Heart left ventricle (tissue), 16 donors: ENCODE results near the gene TTLL7. TPM values are rescaled to one million over a fixed set of nuclear protein-coding genes. Genes with fewer than 3 reads are reported as not detected.

Experiments
- ATAC-seq, 4 donors: fragments of 200-7000 bp; cut with Tn5 transposase; one replicate each; pipeline ENCODE4 v1.9.1; 2020 to 2022; ENCODE audit warnings: moderate library complexity in 4 of 4, mild to moderate bottlenecking in 3 of 4, moderate number of reproducible peaks in 1 of 4
- DNase-seq, 5 donors: peaks; one replicate each; pipeline ENCODE4 v3.0.0-alpha.2; 2020
- H3K27ac ChIP-seq, 12 donors: fragments of 200-600 bp; sonication (generic) in 4 of 12; one replicate each; pipeline versions ENCODE4 v1.5.0 to v1.8.0; 2016 to 2022; ENCODE audit warnings: mild to moderate bottlenecking in 2 of 12
- H3K27me3 ChIP-seq, 9 donors: fragments of 200-600 bp; sonication (generic) in 2 of 9; one replicate each; pipeline versions ENCODE4 v1.5.1 to v1.8.0; 2016 to 2022; ENCODE audit warnings: mild to moderate bottlenecking in 3 of 9
- H3K36me3 ChIP-seq, 9 donors: fragments of 200-600 bp; sonication (generic) in 2 of 9; one replicate each; pipeline versions ENCODE4 v1.5.0 to v1.8.0; 2018 to 2022; ENCODE audit warnings: mild to moderate bottlenecking in 2 of 9
- H3K4me1 ChIP-seq, 12 donors: fragments of 200-600 bp; sonication (generic) in 4 of 12; one replicate each; pipeline versions ENCODE4 v1.5.0 to v1.8.0; 2016 to 2022; ENCODE audit warnings: mild to moderate bottlenecking in 3 of 12
- H3K4me3 ChIP-seq, 12 donors: fragments of 200-600 bp; sonication (generic) in 4 of 12; one replicate each; pipeline versions ENCODE4 v1.5.0 to v1.8.0; 2017 to 2022; ENCODE audit warnings: mild to moderate bottlenecking in 9 of 12, moderate library complexity in 4 of 12
- H3K9me3 ChIP-seq, 12 donors: fragments of 200-600 bp; sonication (generic) in 4 of 12; one replicate each; pipeline versions ENCODE4 v1.5.0 to v1.8.0; 2016 to 2022; ENCODE audit warnings: mild to moderate bottlenecking in 1 of 12
- CTCF ChIP-seq, 12 donors: fragments of 200-600 bp; sonication (generic) in 4 of 12; IDR thresholded peaks; one replicate each; pipeline versions ENCODE4 v1.5.0 to v1.8.0; 2018 to 2022; ENCODE audit warnings: antibody characterized with exemption in 12 of 12, mild to moderate bottlenecking in 5 of 12
- POLR2A ChIP-seq, 2 donors: fragments of 450-650 bp; IDR thresholded peaks; one replicate each; pipeline ENCODE4 v1.6.1; 2017; ENCODE audit warnings: antibody characterized with exemption in 2 of 2, mild to moderate bottlenecking in 2 of 2, moderate library complexity in 2 of 2
- WGBS, 4 donors: extraction: QIAGEN DNeasy Blood & Tissue Kit in 2 of 4; methylation state at CpG; one replicate each; pipeline versions ENCODE4 v1.1.5 to v1.1.7; 2013 to 2018; 5-methylcytosine and 5-hydroxymethylcytosine counted together
- intact Hi-C, 10 donors: fragments of 100-400 bp; cut with DNase I; formaldehyde crosslinking; loops; one replicate each; pipeline versions ENCODE4 v1.11.1 to v1.14.2; 2022
- polyA plus RNA-seq, 2 donors: library from polyadenylated mRNA; stranded (reverse); fragments of 200-250 nt; gene quantifications; one replicate each; pipeline ENCODE4 v1.2.3, GENCODE V29; 2013
- total RNA-seq, 9 donors: library from RNA; depleted of rRNA in 2 of 9; stranded (reverse); fragments of >200 nt in 2 of 9; fragmentation: NEBNext Ultra II Directional in 3 of 9; extraction: Animal tissue kit (Norgen Biotek cat#: 25700) in 3 of 9; gene quantifications; one replicate each; pipeline versions ENCODE4 v1.1.0 to v1.2.4, GENCODE V29; 2016 to 2023
- donor health status: ischemic (EF 13 %, LVEDD 7.1; RV severe dilation, severe dysfunction).
- donor health status: healthy with polysubstance abuse.
- donor health status: DM: no; HTN: yes; CAD: no.
- donor health status: DM: no; HTN: no; CAD: no.
- donor health status: ischemic (EF 25% LVEDD 6.9; RV normal size, moderate dysfunction).
- donor health status: ischemic (EF 25% LVEDD 5.7; RV mildly dilated, moderate dysfunction).
- donor health status: healthy.
- donor health status: DM: yes; HTN: yes; CAD: no.
- donor health status: ischemic (EF 35%, LVEDD 5.7; RV mildly dilated, moderate dysfunction).
- donor health status: nonischemic (EF 11% LVEDD 7.7; RV severe dilation, severe dysfunction).
- donor health status: DM: yes; HTN: yes; CAD: no.
- donor health status: PGD.
- donor health status: ischemic (EF 29% LVEDD 5.4; RV normal size, mild dysfunction).
- donor health status: nonischemic (EF 23%, LVEDD 6.1; RV moderate dilation, normal function).

Gene TTLL7
- total and polyA plus RNA-seq, 11 donors, result 0.87 to 12.8 (median 3.2) TPM

DNA sequence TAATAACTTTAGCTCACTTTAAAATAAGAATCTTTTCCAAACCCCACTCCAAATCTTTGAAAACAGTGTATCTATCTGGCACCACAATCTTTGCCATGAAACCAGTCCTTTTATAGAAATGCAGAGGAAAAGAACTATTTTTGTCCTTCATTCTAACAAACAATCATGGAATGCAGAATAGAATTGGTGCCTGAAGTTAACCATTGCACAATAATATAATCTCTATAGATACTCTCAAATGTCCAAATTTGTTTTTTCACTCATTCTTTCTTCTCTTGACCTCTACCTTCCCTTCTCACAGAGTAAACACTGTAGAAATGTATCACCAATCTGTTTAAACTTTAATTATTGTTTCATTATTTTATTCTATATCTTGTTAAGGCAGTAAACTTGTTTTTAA, 34.8 kb downstream of the TTLL7 start:
- intact Hi-C loops, result no loop called here
- no peak overlapping the region for H3K4me3 ChIP-seq
- H3K4me1 ChIP-seq, result peaks cover 0 to 35% (median 3%) of the 10 kb centered on the region in 12 donors
- ATAC-seq (no peak), DNase-seq (no peak)
- no peaks in the 10 kb centered on the region for H3K36me3 ChIP-seq
- H3K27ac ChIP-seq, result peak overlapping the region in 3 of 12 donors; percentile 2 to 35 (median 30)
- no peaks in the 10 kb centered on the region for H3K27me3 ChIP-seq
- TF ChIP-seq POLR2A (IDR thresholded peaks at IDR 0.05), result no peak
- no peak for TF ChIP-seq CTCF (IDR thresholded peaks at IDR 0.05)
- no peaks in the 10 kb centered on the region for H3K9me3 ChIP-seq

DNA sequence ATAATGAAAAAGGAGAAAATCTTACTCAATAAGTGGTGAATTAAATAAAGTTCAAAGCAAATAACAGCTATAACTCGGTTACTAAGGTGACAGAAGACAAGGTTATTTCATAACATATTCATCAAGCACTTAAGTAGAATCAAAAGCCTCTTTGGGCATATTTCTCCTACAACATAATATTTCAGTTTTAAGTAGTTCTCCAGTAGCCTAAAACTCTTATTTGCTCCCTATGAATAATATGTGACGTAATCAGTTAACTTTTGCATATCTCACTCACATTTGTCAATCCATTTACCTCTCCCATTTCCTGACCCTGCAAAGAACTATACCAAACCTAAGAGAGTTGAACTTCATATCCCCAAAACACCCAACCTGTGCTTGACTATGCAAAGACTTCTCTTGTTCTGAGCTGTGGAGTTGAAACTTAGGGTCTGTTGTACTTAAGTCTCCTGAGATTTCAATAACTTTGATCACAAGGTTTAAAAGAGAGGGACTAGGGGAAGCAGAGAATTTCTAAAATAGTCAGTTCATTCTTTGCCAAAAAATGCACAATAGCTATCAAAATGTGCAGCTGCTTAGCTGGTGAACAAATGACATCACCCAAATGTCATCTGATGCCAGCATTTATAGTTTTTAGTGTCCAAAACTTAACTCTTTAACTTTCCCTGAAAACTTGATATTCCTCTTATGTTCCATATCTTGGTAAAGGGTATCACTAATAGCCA, 37.2 kb downstream of the TTLL7 start:
- DNase-seq (no peak), ATAC-seq (no peak)
- 62 to 76% (median 69%) methylated on average over 2 of the region's 2 CpGs for WGBS, 4 donors
- Histone ChIP-seq H3K4me3 (no peak overlapping the region), H3K9me3 (no peaks in the 10 kb centered on the region), H3K27me3 (no peaks in the 10 kb centered on the region), H3K27ac (no peak overlapping the region), H3K36me3 (no peaks in the 10 kb centered on the region), H3K4me1 (peaks cover 0 to 35% (median 3%) of the 10 kb centered on the region in 12 donors)
- TF ChIP-seq CTCF (IDR thresholded peaks at IDR 0.05) (no peak), POLR2A (IDR thresholded peaks at IDR 0.05) (no peak)
- intact Hi-C loops, result no loop called here

DNA sequence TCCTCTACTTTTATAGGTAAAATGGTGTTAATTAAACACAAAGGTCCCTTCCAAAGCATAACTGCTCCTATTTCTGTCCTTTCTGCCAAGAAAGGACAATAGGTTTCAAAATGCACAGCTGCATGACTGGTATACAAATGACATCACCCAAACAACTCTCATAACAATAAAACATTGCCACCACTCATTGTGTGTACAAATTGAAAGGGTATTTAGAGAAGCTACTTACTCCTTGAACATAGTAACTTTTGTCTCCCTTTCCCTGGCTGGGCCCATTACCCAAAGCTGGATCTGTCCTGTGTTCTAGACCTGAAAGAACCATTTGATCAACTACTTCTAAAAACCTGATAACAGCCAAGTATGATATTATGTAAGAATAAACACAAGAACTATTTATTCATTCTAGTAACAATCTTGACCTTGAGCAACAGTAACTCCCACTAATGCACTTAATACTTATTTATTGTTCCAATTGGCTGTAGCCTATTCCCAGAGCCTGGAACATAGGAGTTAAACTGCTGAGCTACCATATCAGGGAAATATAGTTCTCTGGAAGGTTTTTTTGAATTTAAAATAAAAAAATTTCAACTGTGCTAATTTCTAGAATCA, 38.2 kb downstream of the TTLL7 start:
- Histone ChIP-seq H3K4me3 (no peak overlapping the region), H3K36me3 (no peaks in the 10 kb centered on the region), H3K27ac (no peak overlapping the region), H3K4me1 (peaks cover 0 to 35% (median 3%) of the 10 kb centered on the region in 12 donors), H3K9me3 (no peaks in the 10 kb centered on the region), H3K27me3 (no peaks in the 10 kb centered on the region)
- intact Hi-C loops, result no loop called here
- ATAC-seq (no peak), DNase-seq (no peak)
- TF ChIP-seq CTCF (IDR thresholded peaks at IDR 0.05), result no peak
- TF ChIP-seq POLR2A (IDR thresholded peaks at IDR 0.05), result no peak

- Histone ChIP-seq H3K27me3 (no peaks in the 10 kb centered on the region), H3K27ac (no peak overlapping the region), H3K9me3 (no peaks in the 10 kb centered on the region), H3K4me1 (peaks cover 0 to 33% (median 3%) of the 10 kb centered on the region in 12 donors), H3K4me3 (no peak overlapping the region), H3K36me3 (no peaks in the 10 kb centered on the region)
- TF ChIP-seq CTCF (IDR thresholded peaks at IDR 0.05) (no peak), POLR2A (IDR thresholded peaks at IDR 0.05) (no peak)
- DNase-seq (no peak), ATAC-seq (no peak)
- intact Hi-C loops, result no loop called here
- WGBS, 4 donors, result 92 to 98% (median 95%) methylated on average over 1 of the region's 1 CpG
Measured at GRCh38 chr1:83959824-83960498, 39.0 kb downstream of the TTLL7 start.
